Left lung (tissue), 10 donors: Measurements from ENCODE around the gene GLI3. TPM values are rescaled to one million over a fixed set of nuclear protein-coding genes. Genes with fewer than 3 reads are reported as not detected.

Experiments
- ATAC-seq: fragments of 200-7000 bp; cut with Tn5 transposase; one replicate; pipeline ENCODE4 v1.9.1; 2020; ENCODE audit warnings: moderate library complexity
- DNase-seq, 4 donors: peaks; one replicate each; pipeline ENCODE4 v3.0.0-alpha.2; 2013 to 2020
- H3K27ac ChIP-seq, 2 donors: fragments of 200-600 bp; sonication (generic) in 1 of 2; one replicate each; pipeline versions ENCODE4 v1.5.0 to v1.8.0; 2020 to 2021
- H3K27me3 ChIP-seq, 2 donors: fragments of 200-600 bp; sonication (generic) in 1 of 2; one replicate each; pipeline versions ENCODE4 v1.5.0 to v1.8.0; 2020 to 2021
- H3K36me3 ChIP-seq, 2 donors: fragments of 200-600 bp; sonication (generic) in 1 of 2; one replicate each; pipeline versions ENCODE4 v1.5.0 to v1.8.0; 2020 to 2021
- H3K4me1 ChIP-seq, 2 donors: fragments of 200-600 bp; one replicate each; pipeline ENCODE4 v1.8.0; 2021
- H3K4me3 ChIP-seq, 2 donors: fragments of 200-600 bp; sonication (generic) in 1 of 2; one replicate each; pipeline versions ENCODE4 v1.5.0 to v1.8.0; 2020 to 2021; ENCODE audit warnings: mild to moderate bottlenecking in 1 of 2
- H3K9me3 ChIP-seq, 2 donors: fragments of 200-600 bp; sonication (generic) in 1 of 2; one replicate each; pipeline versions ENCODE4 v1.5.0 to v1.8.0; 2020 to 2021
- CTCF ChIP-seq, 2 donors: fragments of 200-600 bp; sonication (generic) in 1 of 2; IDR thresholded peaks; one replicate each; pipeline versions ENCODE4 v1.5.0 to v1.8.0; 2021; ENCODE audit warnings: antibody characterized with exemption in 2 of 2
- intact Hi-C, 2 donors: fragments of 100-400 bp; cut with DNase I; formaldehyde crosslinking; loops; one replicate each; pipeline versions ENCODE4 v1.11.2 to v1.14.2; 2022
- polyA plus RNA-seq, 6 donors: library from polyadenylated mRNA; unstranded; fragments of 120-200 nt; gene quantifications; one replicate each; pipeline ENCODE4 v1.2.1, GENCODE V29; 2013; ENCODE audit not compliant: insufficient read length in 6 of 6
- total RNA-seq, 2 donors: library from RNA; stranded (reverse); fragmentation: NEBNext Ultra II Directional; extraction: Animal tissue kit (Norgen Biotek cat#: 25700); gene quantifications; one replicate each; pipeline ENCODE4 v1.2.1, GENCODE V29; 2021
- donor health status: DM: no; HTN: yes; CAD: no.
- donor health status: DM: no; HTN: no; CAD: no.

GLI3 gene
- total and polyA plus RNA-seq, 8 donors, result 20.3 to 38.0 (median 31.3) TPM

GRCh38 chr7:42234736-42235135 lies 2.3 kb downstream of the GLI3 start:
- intact Hi-C loops, result no loop called here
- H3K27ac ChIP-seq, result no peak overlapping the region
- no peak for TF ChIP-seq CTCF (IDR thresholded peaks at IDR 0.05)
- ATAC-seq (no peak), DNase-seq (no peak)
- no peaks in the 10 kb centered on the region for H3K9me3 ChIP-seq
- no peaks in the 10 kb centered on the region for H3K36me3 ChIP-seq
- H3K4me3 ChIP-seq, result peak overlapping the region; percentile 2 to 70
- H3K4me1 ChIP-seq, result peaks cover 0 to 29% of the 10 kb centered on the region in 2 donors
- H3K27me3 ChIP-seq, result peaks cover 4 to 81% of the 10 kb centered on the region in 2 donors

GRCh38 chr7:42233695-42234331 lies 3.2 kb downstream of the GLI3 start:
- ATAC-seq (no peak), DNase-seq (no peak)
- Histone ChIP-seq H3K27ac (no peak overlapping the region), H3K4me1 (peaks cover 0 to 29% of the 10 kb centered on the region in 2 donors), H3K9me3 (no peaks in the 10 kb centered on the region), H3K4me3 (no peak overlapping the region), H3K27me3 (peaks cover 4 to 81% of the 10 kb centered on the region in 2 donors), H3K36me3 (no peaks in the 10 kb centered on the region)
- TF ChIP-seq CTCF (IDR thresholded peaks at IDR 0.05), result no peak
- intact Hi-C loops, result no loop called here

GRCh38 chr7:42233171-42233570 lies 3.8 kb downstream of the GLI3 start:
- Histone ChIP-seq H3K27me3 (peaks cover 4 to 81% of the 10 kb centered on the region in 2 donors), H3K4me1 (peaks cover 0 to 23% of the 10 kb centered on the region in 2 donors), H3K9me3 (no peaks in the 10 kb centered on the region), H3K27ac (peak overlapping the region in 1 of 2 donors; percentile 15), H3K4me3 (no peak overlapping the region), H3K36me3 (no peaks in the 10 kb centered on the region)
- DNase-seq (no peak), ATAC-seq (no peak)
- intact Hi-C loops, result no loop called here
- no peak for TF ChIP-seq CTCF (IDR thresholded peaks at IDR 0.05)

- TF ChIP-seq CTCF (IDR thresholded peaks at IDR 0.05), result no peak
- Histone ChIP-seq H3K27me3 (peaks cover 4 to 82% of the 10 kb centered on the region in 2 donors), H3K27ac (no peak overlapping the region), H3K4me3 (no peak overlapping the region), H3K36me3 (no peaks in the 10 kb centered on the region), H3K9me3 (no peaks in the 10 kb centered on the region), H3K4me1 (peaks cover 0 to 20% of the 10 kb centered on the region in 2 donors)
- ATAC-seq (no peak), DNase-seq (no peak)
- intact Hi-C loops, result no loop called here
Measured at GRCh38 chr7:42232275-42232674, 4.7 kb downstream of the GLI3 start.

GRCh38 chr7:42231043-42231787 lies 5.8 kb downstream of the GLI3 start:
- Histone ChIP-seq H3K36me3 (no peaks in the 10 kb centered on the region), H3K27ac (no peak overlapping the region), H3K4me1 (peaks cover 0 to 16% of the 10 kb centered on the region in 2 donors), H3K4me3 (no peak overlapping the region), H3K27me3 (peaks cover 0 to 82% of the 10 kb centered on the region in 2 donors), H3K9me3 (no peaks in the 10 kb centered on the region)
- no peak for DNase-seq
- intact Hi-C loops, result no loop called here
- ATAC-seq, result no peak
- no peak for TF ChIP-seq CTCF (IDR thresholded peaks at IDR 0.05)
